Tibial artery (tissue), 4 donors: ENCODE data around the gene ERC2.

Source experiments
- DNase-seq, 2 donors: peaks; one replicate each; pipeline ENCODE4 v3.0.0-alpha.2; 2019
- H3K27ac ChIP-seq, 2 donors: fragments of 200-600 bp; sonication (generic) in 1 of 2; 1 replicate in 1 of 2; 2 replicates in 1 of 2; pipeline ENCODE4 v1.5.1; 2018 to 2019; ENCODE audit warnings: mild to moderate bottlenecking in 1 of 2
- H3K27me3 ChIP-seq, 2 donors: fragments of 200-600 bp; sonication (generic) in 1 of 2; one replicate each; pipeline versions ENCODE4 v1.5.1 to v1.6.0; 2016 to 2019
- H3K36me3 ChIP-seq, 3 donors: fragments of 200-600 bp; sonication (generic) in 2 of 3; one replicate each; pipeline ENCODE4 v1.5.1; 2016 to 2019; ENCODE audit warnings: mild to moderate bottlenecking in 2 of 3
- H3K4me1 ChIP-seq, 4 donors: fragments of 200-600 bp; sonication (generic) in 2 of 4; 1 replicate in 3 of 4; 2 replicates in 1 of 4; pipeline ENCODE4 v1.5.1; 2016 to 2019
- H3K4me3 ChIP-seq, 2 donors: fragments of 200-600 bp; sonication (generic) in 1 of 2; 1 replicate in 1 of 2; 2 replicates in 1 of 2; pipeline ENCODE4 v1.5.1; 2018 to 2019; ENCODE audit warnings: mild to moderate bottlenecking in 2 of 2
- H3K9me3 ChIP-seq, 3 donors: fragments of 200-600 bp; sonication (generic) in 1 of 3; one replicate each; pipeline ENCODE4 v1.5.1; 2016 to 2019
- CTCF ChIP-seq, 2 experiments: fragments of 200-600 bp in 1 of 2; fragments of 450-650 bp in 1 of 2; IDR thresholded peaks; one replicate each; pipeline ENCODE4 v1.5.1; 2017 to 2019; ENCODE audit warnings: antibody characterized with exemption in 2 of 2, mild to moderate bottlenecking in 1 of 2, moderate library complexity in 1 of 2
- intact Hi-C: fragments of 100-400 bp; cut with DNase I; formaldehyde crosslinking; loops from one replicate; pipeline ENCODE4 v1.15.0; 2023; ENCODE audit warnings: low total_unique reads

Gene ERC2

GRCh38 chr3:55630280-55630920 lies 837.9 kb downstream of the ERC2 start:
- intact Hi-C loops = no loop called here
- Histone ChIP-seq H3K27ac (no peak overlapping the region), H3K27me3 (no peaks in the 10 kb centered on the region), H3K4me3 (no peak overlapping the region), H3K9me3 (no peaks in the 10 kb centered on the region), H3K4me1 (no peaks in the 10 kb centered on the region), H3K36me3 (no peaks in the 10 kb centered on the region)
- no peak for TF ChIP-seq CTCF (IDR thresholded peaks at IDR 0.05)
- DNase-seq = no peak

- Histone ChIP-seq H3K27ac (no peak overlapping the region), H3K9me3 (no peaks in the 10 kb centered on the region), H3K4me3 (no peak overlapping the region), H3K36me3 (no peaks in the 10 kb centered on the region), H3K27me3 (no peaks in the 10 kb centered on the region), H3K4me1 (no peaks in the 10 kb centered on the region)
- intact Hi-C loops = no loop called here
- DNase-seq = no peak
- TF ChIP-seq CTCF (IDR thresholded peaks at IDR 0.05) = no peak
Observed at GRCh38 chr3:55629432-55629831, 838.8 kb downstream of the ERC2 start.

GRCh38 chr3:55626279-55626665 lies 842.0 kb downstream of the ERC2 start:
- TF ChIP-seq CTCF (IDR thresholded peaks at IDR 0.05) = no peak

GRCh38 chr3:55624238-55624637 lies 844.0 kb downstream of the ERC2 start:
- peaks cover 0 to 6% of the 10 kb centered on the region in 2 donors for H3K27me3 ChIP-seq
- no peak for DNase-seq
- no peak for TF ChIP-seq CTCF (IDR thresholded peaks at IDR 0.05)
- H3K4me1 ChIP-seq = no peaks in the 10 kb centered on the region
- H3K4me3 ChIP-seq = no peak overlapping the region
- H3K27ac ChIP-seq = no peak overlapping the region
- intact Hi-C loops = no loop called here
- H3K36me3 ChIP-seq = no peaks in the 10 kb centered on the region
- no peaks in the 10 kb centered on the region for H3K9me3 ChIP-seq

More at GRCh38 chr3:55626279-55626665, 842.0 kb downstream of the ERC2 start:
- intact Hi-C loops = no loop called here
- no peaks in the 10 kb centered on the region for H3K4me1 ChIP-seq
- H3K27ac ChIP-seq = no peak overlapping the region
- DNase-seq = no peak
- H3K9me3 ChIP-seq = no peaks in the 10 kb centered on the region
- no peaks in the 10 kb centered on the region for H3K36me3 ChIP-seq
- no peak overlapping the region for H3K4me3 ChIP-seq
- H3K27me3 ChIP-seq = peaks cover 0 to 6% of the 10 kb centered on the region in 2 donors

- H3K36me3 ChIP-seq = no peaks in the 10 kb centered on the region
- H3K27me3 ChIP-seq = peaks cover 0 to 10% of the 10 kb centered on the region in 2 donors
- H3K4me1 ChIP-seq = no peaks in the 10 kb centered on the region
- no peak for DNase-seq
- no peak overlapping the region for H3K4me3 ChIP-seq
- no peaks in the 10 kb centered on the region for H3K9me3 ChIP-seq
- intact Hi-C loops = no loop called here
- no peak for TF ChIP-seq CTCF (IDR thresholded peaks at IDR 0.05)
- no peak overlapping the region for H3K27ac ChIP-seq
Observed at GRCh38 chr3:55623786-55624185, 844.5 kb downstream of the ERC2 start.

GRCh38 chr3:55622733-55623132 lies 845.5 kb downstream of the ERC2 start:
- intact Hi-C loops = no loop called here
- H3K9me3 ChIP-seq = no peaks in the 10 kb centered on the region

More at GRCh38 chr3:55622733-55623132, 845.5 kb downstream of the ERC2 start:
- Histone ChIP-seq H3K4me1 (no peaks in the 10 kb centered on the region), H3K27me3 (peaks cover 0 to 12% of the 10 kb centered on the region in 2 donors), H3K27ac (no peak overlapping the region), H3K4me3 (no peak overlapping the region), H3K36me3 (no peaks in the 10 kb centered on the region)
- no peak for TF ChIP-seq CTCF (IDR thresholded peaks at IDR 0.05)
- no peak for DNase-seq
